H9 (cell line): ENCODE data around the gene LRRC3B. TPM values are rescaled to one million over a fixed set of nuclear protein-coding genes. Genes with fewer than 3 reads are reported as not detected.

Experiments used
- DNase-seq: peaks from one replicate; pipeline ENCODE4 v3.0.0-alpha.2; 2017
- H2AFZ ChIP-seq: one replicate; pipeline ENCODE4 v1.6.1; 2013; ENCODE audit warnings: mild to moderate bottlenecking, low read length, control low read depth, moderate library complexity
- H2AK5ac ChIP-seq: 2 replicates; pipeline ENCODE4 v1.6.1; 2013; ENCODE audit warnings: low read length, control low read depth, mixed read lengths; ENCODE audit not compliant: insufficient read length
- H2BK120ac ChIP-seq: one replicate; pipeline ENCODE4 v1.6.1; 2013; ENCODE audit warnings: low read depth, mild to moderate bottlenecking, low read length, control low read depth, inconsistent platforms; ENCODE audit not compliant: poor library complexity, severe bottlenecking
- H2BK12ac ChIP-seq: 2 replicates; pipeline ENCODE4 v1.6.1; 2013; ENCODE audit warnings: low read length, control low read depth, mixed read lengths, low read depth; ENCODE audit not compliant: insufficient read length
- H2BK15ac ChIP-seq: 2 replicates; pipeline ENCODE4 v1.6.1; 2013; ENCODE audit warnings: low read depth, low read length, control low read depth
- H2BK20ac ChIP-seq: one replicate; pipeline ENCODE4 v1.6.1; 2013; ENCODE audit warnings: low read depth, mild to moderate bottlenecking, low read length, control low read depth, inconsistent platforms; ENCODE audit not compliant: poor library complexity, severe bottlenecking
- H2BK5ac ChIP-seq: 2 replicates; pipeline ENCODE4 v1.6.1; 2013; ENCODE audit warnings: low read length, control low read depth, mixed read lengths; ENCODE audit not compliant: insufficient read length
- H3K14ac ChIP-seq: 2 replicates; pipeline ENCODE4 v1.6.1; 2013; ENCODE audit warnings: low read length, control low read depth; ENCODE audit not compliant: insufficient read depth
- H3K18ac ChIP-seq: 2 replicates; pipeline ENCODE4 v1.6.1; 2013; ENCODE audit warnings: low read depth, mild to moderate bottlenecking, mixed read lengths, low read length, control low read depth; ENCODE audit not compliant: insufficient read length
- H3K23ac ChIP-seq: 2 replicates; pipeline ENCODE4 v1.6.1; 2013; ENCODE audit warnings: low read length, control low read depth, mixed read lengths, low read depth; ENCODE audit not compliant: insufficient read length
- H3K23me2 ChIP-seq: 2 replicates; pipeline ENCODE4 v1.6.1; 2013; ENCODE audit warnings: low read depth, mild to moderate bottlenecking, mixed read lengths, low read length, control low read depth; ENCODE audit not compliant: insufficient read length, poor library complexity, severe bottlenecking
- H3K27ac ChIP-seq: 2 replicates; pipeline ENCODE4 v1.5.1; 2013; ENCODE audit warnings: low read length, control low read depth, mixed read lengths, low read depth; ENCODE audit not compliant: insufficient read length
- H3K27me3 ChIP-seq: 2 replicates; pipeline ENCODE4 v1.6.1; 2013; ENCODE audit warnings: low read length, control low read depth, inconsistent platforms; ENCODE audit not compliant: insufficient read depth
- H3K4ac ChIP-seq: 2 replicates; pipeline ENCODE4 v1.6.1; 2013; ENCODE audit warnings: low read depth, mild to moderate bottlenecking, control low read depth, inconsistent platforms, low read length, moderate library complexity
- H3K4me1 ChIP-seq: 2 replicates; pipeline ENCODE4 v1.6.1; 2013; ENCODE audit warnings: low read length, control low read depth, inconsistent platforms; ENCODE audit not compliant: insufficient read depth
- H3K4me2 ChIP-seq: 2 replicates; pipeline ENCODE4 v1.6.1; 2013; ENCODE audit warnings: low read length, control low read depth, mixed read lengths; ENCODE audit not compliant: insufficient read length, insufficient read depth
- H3K56ac ChIP-seq: 2 replicates; pipeline ENCODE4 v1.6.1; 2013; ENCODE audit warnings: low read depth, mild to moderate bottlenecking, mixed read lengths, low read length, control low read depth; ENCODE audit not compliant: insufficient read length
- H3K79me1 ChIP-seq: 2 replicates; pipeline ENCODE4 v1.6.1; 2013; ENCODE audit warnings: low read depth, mild to moderate bottlenecking, moderate library complexity, low read length, control low read depth, inconsistent platforms; ENCODE audit not compliant: insufficient read depth, poor library complexity, severe bottlenecking
- H3K79me2 ChIP-seq: 2 replicates; pipeline ENCODE4 v1.6.1; 2013; ENCODE audit warnings: low read length, control low read depth, inconsistent platforms; ENCODE audit not compliant: insufficient read depth
- H3K9ac ChIP-seq: 2 replicates; pipeline ENCODE4 v1.6.1; 2013; ENCODE audit warnings: low read length, control low read depth, mixed read lengths; ENCODE audit not compliant: insufficient read length; ENCODE audit errors: extremely low read depth
- H3K9me3 ChIP-seq: one replicate; pipeline ENCODE4 v1.6.1; 2013; ENCODE audit warnings: low read depth, low read length, inconsistent platforms; ENCODE audit not compliant: control insufficient read depth
- H3T11ph ChIP-seq: one replicate; pipeline ENCODE4 v1.6.1; 2013; ENCODE audit warnings: mild to moderate bottlenecking, low read length, control low read depth, inconsistent platforms
- H4K20me1 ChIP-seq: one replicate; pipeline ENCODE4 v1.6.1; 2013; ENCODE audit not compliant: control insufficient read depth, insufficient read length, insufficient read depth
- H4K5ac ChIP-seq: 2 replicates; pipeline ENCODE4 v1.6.1; 2013; ENCODE audit warnings: low read depth, mild to moderate bottlenecking, mixed read lengths, low read length, control low read depth; ENCODE audit not compliant: insufficient read length
- H4K8ac ChIP-seq: replicated peaks from 2 replicates; pipeline ENCODE4 v1.6.1; 2013; ENCODE audit warnings: low read length, control low read depth, mixed read lengths, low read depth; ENCODE audit not compliant: insufficient read length
- H4K91ac ChIP-seq: 2 replicates; pipeline ENCODE4 v1.6.1; 2013; ENCODE audit warnings: low read depth, mild to moderate bottlenecking, moderate library complexity, mixed read lengths, low read length, control low read depth; ENCODE audit not compliant: insufficient read length
- H3K27ac Mint-ChIP-seq, 3 experiments: 2 replicates in 2 of 3; 3 replicates in 1 of 3; pipeline ENCODE4 v1.8.0; 2020 to 2021; ENCODE audit warnings: mixed read lengths in 3 of 3, mild to moderate bottlenecking in 1 of 3, moderate library complexity in 1 of 3
- H3K27me3 Mint-ChIP-seq: 2 replicates; pipeline ENCODE4 v1.8.0; 2021; ENCODE audit warnings: low read depth, mild to moderate bottlenecking, moderate library complexity, mixed read lengths
- H3K36me3 Mint-ChIP-seq, 3 experiments: 2 replicates in 2 of 3; 3 replicates in 1 of 3; pipeline ENCODE4 v1.8.0; 2020 to 2021; ENCODE audit warnings: low read depth in 3 of 3, mixed read lengths in 3 of 3; ENCODE audit not compliant: insufficient read depth in 1 of 3
- H3K4me1 Mint-ChIP-seq, 2 experiments: 2 replicates each; pipeline ENCODE4 v1.8.0; 2020; ENCODE audit warnings: mixed read lengths in 2 of 2
- H3K4me3 Mint-ChIP-seq, 2 experiments: 2 replicates in 1 of 2; 3 replicates in 1 of 2; pipeline ENCODE4 v1.8.0; 2020 to 2021; ENCODE audit warnings: mild to moderate bottlenecking in 2 of 2, mixed read lengths in 2 of 2, moderate library complexity in 1 of 2
- H3K9me3 Mint-ChIP-seq, 2 experiments: 2 replicates in 1 of 2; 3 replicates in 1 of 2; pipeline ENCODE4 v1.8.0; 2020; ENCODE audit warnings: mild to moderate bottlenecking in 2 of 2, mixed read lengths in 2 of 2, moderate library complexity in 1 of 2
- WGBS: extraction: QIAGEN DNeasy Blood & Tissue Kit; methylation state at CpG from one replicate; pipeline ENCODE4 v1.1.7; 2013; ENCODE audit warnings: missing lambda C conversion rate, low lambda C conversion rate, mixed read lengths; ENCODE audit not compliant: insufficient read length; ENCODE audit errors: extremely low coverage; 5-methylcytosine and 5-hydroxymethylcytosine counted together
- total RNA-seq: library from RNA; stranded (reverse); gene quantifications from 2 replicates; pipeline ENCODE4 v1.2.1, GENCODE V29; 2021
- TF ChIP-seq, protein P1 (sequence below): fragments of 200-600 bp; sonication (generic); conservative IDR thresholded peaks from 3 replicates; pipeline ENCODE4 v1.8.0; 2021; ENCODE audit warnings: antibody characterized with exemption, mild to moderate bottlenecking

Gene LRRC3B
- total RNA-seq, 1 experiment from 2014 or later = 0.35 TPM

DNA sequence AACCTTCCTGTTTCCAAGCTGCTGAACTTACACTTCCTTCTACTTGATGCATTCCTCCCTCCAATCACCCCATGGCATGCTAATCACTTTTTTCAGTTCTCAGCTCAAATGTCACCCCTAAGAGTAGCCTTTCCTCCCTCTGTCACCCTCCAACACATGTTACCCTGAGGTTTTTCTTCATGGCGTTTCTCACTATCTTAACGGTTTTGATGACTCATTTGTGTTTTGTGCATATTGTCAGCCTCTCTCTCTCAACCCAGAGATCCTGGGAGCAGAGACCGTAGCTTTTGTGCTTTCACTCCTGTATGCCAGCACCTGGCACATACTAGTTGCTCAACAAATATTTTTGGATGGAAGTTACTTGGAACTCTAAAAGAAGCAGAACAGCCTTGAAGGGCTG is 24.5 kb downstream of the LRRC3B start:
- no peak overlapping the region for H2BK120ac ChIP-seq
- H4K91ac ChIP-seq = no peak overlapping the region
- no peak overlapping the region for H2BK12ac ChIP-seq
- H3K23me2 ChIP-seq = no peaks in the 10 kb centered on the region
- no CpG with 5 or more reads among the region's 3 CpGs for WGBS
- no peak overlapping the region for H3K4ac ChIP-seq
- no peak overlapping the region for H2AK5ac ChIP-seq
- H3K27me3 ChIP-seq = no peaks in the 10 kb centered on the region
- Mint-ChIP-seq H3K9me3 (no peaks in the 10 kb centered on the region), H3K36me3 (no peaks in the 10 kb centered on the region), H3K4me3 (no peak overlapping the region), H3K27me3 (no peaks in the 10 kb centered on the region), H3K27ac (no peak overlapping the region; a peak in 1 of 7 replicates), H3K4me1 (peaks cover 0 to 3% of the 10 kb centered on the region in 2 experiments; a peak in 1 of 4 replicates)
- H3K9me3 ChIP-seq = no peaks in the 10 kb centered on the region
- no peaks in the 10 kb centered on the region for H4K20me1 ChIP-seq
- H3K79me1 ChIP-seq = no peaks in the 10 kb centered on the region
- DNase-seq = no peak
- H2BK5ac ChIP-seq = no peak overlapping the region
- no peak overlapping the region for H3K9ac ChIP-seq
- no peak overlapping the region for H3K27ac ChIP-seq
- H3K56ac ChIP-seq = no peak overlapping the region
- no peak overlapping the region for H3K14ac ChIP-seq
- H3T11ph ChIP-seq = no peak overlapping the region
- no peak overlapping the region for H4K5ac ChIP-seq
- H4K8ac ChIP-seq = no peak overlapping the region
- H3K18ac ChIP-seq = no peak overlapping the region
- H3K79me2 ChIP-seq = no peaks in the 10 kb centered on the region
- no peaks in the 10 kb centered on the region for H3K4me1 ChIP-seq
- H2BK15ac ChIP-seq = no peak overlapping the region
- H2BK20ac ChIP-seq = no peak overlapping the region
- no peak overlapping the region for H2AFZ ChIP-seq
- H3K4me2 ChIP-seq = no peak overlapping the region
- no peak overlapping the region for H3K23ac ChIP-seq
- TF ChIP-seq, protein P1, sequence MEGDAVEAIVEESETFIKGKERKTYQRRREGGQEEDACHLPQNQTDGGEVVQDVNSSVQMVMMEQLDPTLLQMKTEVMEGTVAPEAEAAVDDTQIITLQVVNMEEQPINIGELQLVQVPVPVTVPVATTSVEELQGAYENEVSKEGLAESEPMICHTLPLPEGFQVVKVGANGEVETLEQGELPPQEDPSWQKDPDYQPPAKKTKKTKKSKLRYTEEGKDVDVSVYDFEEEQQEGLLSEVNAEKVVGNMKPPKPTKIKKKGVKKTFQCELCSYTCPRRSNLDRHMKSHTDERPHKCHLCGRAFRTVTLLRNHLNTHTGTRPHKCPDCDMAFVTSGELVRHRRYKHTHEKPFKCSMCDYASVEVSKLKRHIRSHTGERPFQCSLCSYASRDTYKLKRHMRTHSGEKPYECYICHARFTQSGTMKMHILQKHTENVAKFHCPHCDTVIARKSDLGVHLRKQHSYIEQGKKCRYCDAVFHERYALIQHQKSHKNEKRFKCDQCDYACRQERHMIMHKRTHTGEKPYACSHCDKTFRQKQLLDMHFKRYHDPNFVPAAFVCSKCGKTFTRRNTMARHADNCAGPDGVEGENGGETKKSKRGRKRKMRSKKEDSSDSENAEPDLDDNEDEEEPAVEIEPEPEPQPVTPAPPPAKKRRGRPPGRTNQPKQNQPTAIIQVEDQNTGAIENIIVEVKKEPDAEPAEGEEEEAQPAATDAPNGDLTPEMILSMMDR = no peak
